Mesendoderm (in vitro differentiated cells): ENCODE data around the gene C11orf21.
"Not testable (repeated sequence)": the region's sequence is repeated elsewhere in the genome, so short reads cannot be mapped to it uniquely, and the experiment has no call there.

Source experiments
- DNase-seq: peaks from one replicate; pipeline ENCODE4 v3.0.0; 2013
- H2AK5ac ChIP-seq: 2 replicates; pipeline ENCODE4 v1.6.1; 2013; ENCODE audit warnings: low read length, inconsistent platforms
- H2BK120ac ChIP-seq: 2 replicates; pipeline ENCODE4 v1.6.1; 2013; ENCODE audit warnings: low read depth, mild to moderate bottlenecking, low read length, moderate library complexity, mixed read lengths
- H2BK15ac ChIP-seq: replicated peaks from 2 replicates; pipeline ENCODE4 v1.6.1; 2013; ENCODE audit warnings: low read depth, mild to moderate bottlenecking, moderate library complexity
- H2BK5ac ChIP-seq: 2 replicates; pipeline ENCODE4 v1.6.1; 2013; ENCODE audit warnings: low read length, inconsistent platforms
- H3K18ac ChIP-seq: 2 replicates; pipeline ENCODE4 v1.6.1; 2013; ENCODE audit warnings: mild to moderate bottlenecking, low read length, mixed read lengths
- H3K23ac ChIP-seq: one replicate; pipeline ENCODE4 v1.6.1; 2013; ENCODE audit warnings: low read length
- H3K27ac ChIP-seq: 2 replicates; pipeline ENCODE4 v1.5.1; 2013; ENCODE audit warnings: low read depth, mild to moderate bottlenecking, inconsistent platforms, low read length, moderate library complexity
- H3K27me3 ChIP-seq: 2 replicates; pipeline ENCODE4 v1.6.1; 2013; ENCODE audit warnings: low read length, control low read depth, mild to moderate bottlenecking, inconsistent platforms; ENCODE audit not compliant: insufficient read depth, poor library complexity
- H3K36me3 ChIP-seq: 2 replicates; pipeline ENCODE4 v1.6.1; 2013; ENCODE audit warnings: low read length, inconsistent platforms; ENCODE audit not compliant: control insufficient read depth, insufficient read depth
- H3K4ac ChIP-seq: one replicate; pipeline ENCODE4 v1.6.1; 2013; ENCODE audit warnings: low read depth, mild to moderate bottlenecking, low read length, moderate library complexity
- H3K4me1 ChIP-seq: 2 replicates; pipeline ENCODE4 v1.6.1; 2013; ENCODE audit warnings: low read depth, low read length, inconsistent platforms; ENCODE audit not compliant: control insufficient read depth
- H3K4me2 ChIP-seq: 2 replicates; pipeline ENCODE4 v1.6.1; 2013; ENCODE audit warnings: low read length
- H3K4me3 ChIP-seq: 2 replicates; pipeline ENCODE4 v1.5.1; 2013; ENCODE audit warnings: mild to moderate bottlenecking, low read length
- H3K56ac ChIP-seq: one replicate; pipeline ENCODE4 v1.6.1; 2013; ENCODE audit warnings: low read length
- H3K79me1 ChIP-seq: 2 replicates; pipeline ENCODE4 v1.6.1; 2013; ENCODE audit warnings: low read length, inconsistent platforms
- H3K79me2 ChIP-seq: 2 replicates; pipeline ENCODE4 v1.6.1; 2013; ENCODE audit warnings: mild to moderate bottlenecking, low read length; ENCODE audit not compliant: control insufficient read depth, insufficient read depth
- H3K9ac ChIP-seq: 2 replicates; pipeline ENCODE4 v1.6.1; 2013; ENCODE audit warnings: low read length, inconsistent platforms
- H4K5ac ChIP-seq: one replicate; pipeline ENCODE4 v1.6.1; 2013; ENCODE audit warnings: low read length
- H4K8ac ChIP-seq: one replicate; pipeline ENCODE4 v1.6.1; 2013; ENCODE audit warnings: low read depth, mild to moderate bottlenecking, control low read depth, low read length, moderate library complexity
- WGBS: extraction: QIAGEN DNeasy Blood & Tissue Kit; methylation state at CpG from one replicate; pipeline ENCODE4 v1.1.7; 2013; ENCODE audit warnings: low lambda C conversion rate, missing lambda C conversion rate; ENCODE audit not compliant: insufficient coverage; ENCODE audit errors: extremely low coverage; 5-methylcytosine and 5-hydroxymethylcytosine counted together

Gene C11orf21

GRCh38 chr11:2333486-2334205, 31.9 kb upstream of the C11orf21 start:
- not testable (repeated sequence) for H3K36me3 ChIP-seq, H3K9ac ChIP-seq, H3K56ac ChIP-seq, H2BK5ac ChIP-seq, H3K4me3 ChIP-seq, H3K79me2 ChIP-seq, H2BK15ac ChIP-seq, H4K5ac ChIP-seq, H3K23ac ChIP-seq, H2AK5ac ChIP-seq, H3K27me3 ChIP-seq, H3K4me1 ChIP-seq, H3K18ac ChIP-seq, H3K4me2 ChIP-seq, H3K79me1 ChIP-seq, H3K4ac ChIP-seq, H4K8ac ChIP-seq, DNase-seq, H2BK120ac ChIP-seq, H3K27ac ChIP-seq
- no CpG with 5 or more reads among the region's 4 CpGs for WGBS

GRCh38 chr11:2332569-2332968, 30.9 kb upstream of the C11orf21 start:
- H3K27me3 ChIP-seq, H3K36me3 ChIP-seq, DNase-seq, H3K4me1 ChIP-seq, H4K5ac ChIP-seq, H3K4me2 ChIP-seq, H2BK5ac ChIP-seq, H3K27ac ChIP-seq, H4K8ac ChIP-seq, H3K79me1 ChIP-seq, H3K79me2 ChIP-seq, H3K9ac ChIP-seq, H3K4ac ChIP-seq, H2BK15ac ChIP-seq, H2AK5ac ChIP-seq, H3K56ac ChIP-seq, H3K18ac ChIP-seq, H3K23ac ChIP-seq, H3K4me3 ChIP-seq, H2BK120ac ChIP-seq: not testable (repeated sequence)
- WGBS, result no CpG with 5 or more reads among the region's 29 CpGs

- Histone ChIP-seq H3K9ac (no peak overlapping the region), H3K79me1 (no peaks in the 10 kb centered on the region), H3K27me3 (no peaks in the 10 kb centered on the region), H4K5ac (no peak overlapping the region), H2AK5ac (no peak overlapping the region), H3K18ac (no peak overlapping the region), H3K4me1 (no peaks in the 10 kb centered on the region), H3K4me2 (no peak overlapping the region), H3K56ac (no peak overlapping the region), H3K27ac (no peak overlapping the region), H2BK5ac (no peak overlapping the region), H2BK120ac (no peak overlapping the region), H4K8ac (no peak overlapping the region), H3K79me2 (no peaks in the 10 kb centered on the region), H3K23ac (no peak overlapping the region), H3K36me3 (no peaks in the 10 kb centered on the region), H3K4ac (no peak overlapping the region), H2BK15ac (no peak overlapping the region), H3K4me3 (no peak overlapping the region)
- DNase-seq, result no peak
- no CpG with 5 or more reads among the region's 5 CpGs for WGBS
These were observed 29.7 kb upstream of the C11orf21 start for GRCh38 chr11:2331404-2331803.

- Histone ChIP-seq H3K4ac (no peak overlapping the region), H3K36me3 (no peaks in the 10 kb centered on the region), H3K4me3 (no peak overlapping the region), H2BK120ac (no peak overlapping the region), H3K4me1 (no peaks in the 10 kb centered on the region), H3K56ac (no peak overlapping the region), H4K5ac (no peak overlapping the region), H2BK15ac (no peak overlapping the region), H3K4me2 (no peak overlapping the region), H2AK5ac (no peak overlapping the region), H3K79me2 (no peaks in the 10 kb centered on the region), H2BK5ac (no peak overlapping the region), H3K9ac (no peak overlapping the region), H3K23ac (no peak overlapping the region), H3K27me3 (no peaks in the 10 kb centered on the region), H3K18ac (no peak overlapping the region), H4K8ac (no peak overlapping the region), H3K27ac (no peak overlapping the region), H3K79me1 (no peaks in the 10 kb centered on the region)
- no peak for DNase-seq
- WGBS, result no CpG with 5 or more reads among the region's 6 CpGs
These were observed 29.0 kb upstream of the C11orf21 start for GRCh38 chr11:2330696-2331095.

- no peak overlapping the region for H3K23ac ChIP-seq
- peak overlapping the region; percentile 22 for H3K27ac ChIP-seq
- no peaks in the 10 kb centered on the region for H3K27me3 ChIP-seq
- no peak overlapping the region for H3K9ac ChIP-seq
- no peaks in the 10 kb centered on the region for H3K4me1 ChIP-seq
- no peak overlapping the region for H2BK120ac ChIP-seq
- H3K4ac ChIP-seq, result no peak overlapping the region
- H3K4me3 ChIP-seq, result no peak overlapping the region
- no peak overlapping the region for H2BK5ac ChIP-seq
- WGBS, result no CpG with 5 or more reads among the region's 9 CpGs
- no peak overlapping the region for H2BK15ac ChIP-seq
- H3K56ac ChIP-seq, result no peak overlapping the region
- H2AK5ac ChIP-seq, result no peak overlapping the region
- H3K79me2 ChIP-seq, result no peaks in the 10 kb centered on the region
- H4K8ac ChIP-seq, result no peak overlapping the region
- H3K4me2 ChIP-seq, result no peak overlapping the region
- no peak overlapping the region for H4K5ac ChIP-seq
- no peaks in the 10 kb centered on the region for H3K36me3 ChIP-seq
- no peak overlapping the region for H3K18ac ChIP-seq
- H3K79me1 ChIP-seq, result no peaks in the 10 kb centered on the region
- DNase-seq, result no peak
These were observed 27.8 kb upstream of the C11orf21 start for GRCh38 chr11:2329551-2329950.
